ENCODE data around the gene DOCK3. TPM values are rescaled to one million over a fixed set of nuclear protein-coding genes. Genes with fewer than 3 reads are reported as not detected.

Gene DOCK3
- total and polyA plus RNA-seq, 2 donors (not counting 3 experiments of a cell fraction or from before 2014, with no cell fraction given) = 0.08 to 0.13 TPM

DNA sequence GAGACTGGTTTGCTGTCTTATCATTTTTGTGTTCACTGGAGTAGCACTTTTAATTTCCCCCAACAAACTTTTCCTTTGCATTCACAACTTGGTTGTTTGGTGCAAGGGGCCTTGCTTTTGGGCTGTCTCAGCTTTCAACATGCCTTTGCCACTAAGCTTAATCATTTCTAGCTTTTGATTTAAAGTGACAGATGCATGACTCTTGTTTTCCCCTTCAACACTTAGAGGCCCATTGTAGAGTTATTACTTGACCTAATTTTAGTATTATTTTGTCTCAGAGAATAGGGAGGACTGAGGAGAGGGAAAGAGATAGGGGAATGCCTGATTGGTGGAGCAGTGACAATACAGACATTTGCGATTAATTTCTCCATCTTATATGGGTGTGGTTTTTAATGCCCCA lies 370.3 kb downstream of the DOCK3 start:
- no peaks in the 10 kb centered on the region for H3K9me3 ChIP-seq (replicated peaks; ENCODE audit: control insufficient read depth, insufficient read depth, low read length)
- FAIRE-seq (no peak), DNase-seq (ENCODE audit: low read depth, low spot score) (no peak)
- BruUV-seq (replicated peaks) = no TSS peak
- no peak overlapping the region for H3K27ac ChIP-seq (ENCODE audit: insufficient read depth, low read depth, low read length)
- ChIA-PET POLR2A (no interaction called here), CTCF (interaction anchor here (0.9 kb wide), 1 partner anchor 9 kb away, joined by 3 read pairs; no protein-coding TSS in a partner anchor)
- H4K20me1 ChIP-seq (replicated peaks; ENCODE audit: control insufficient read depth, extremely low read depth, insufficient read depth, low read length) = no peaks in the 10 kb centered on the region
- no peaks in the 10 kb centered on the region for H3K79me2 ChIP-seq (ENCODE audit: control insufficient read depth, insufficient read depth, low read length)
- no peak for TF ChIP-seq MYC (IDR thresholded peaks at IDR 0.05; ENCODE audit: low read depth, low read length)
- TF ChIP-seq, protein P1, sequence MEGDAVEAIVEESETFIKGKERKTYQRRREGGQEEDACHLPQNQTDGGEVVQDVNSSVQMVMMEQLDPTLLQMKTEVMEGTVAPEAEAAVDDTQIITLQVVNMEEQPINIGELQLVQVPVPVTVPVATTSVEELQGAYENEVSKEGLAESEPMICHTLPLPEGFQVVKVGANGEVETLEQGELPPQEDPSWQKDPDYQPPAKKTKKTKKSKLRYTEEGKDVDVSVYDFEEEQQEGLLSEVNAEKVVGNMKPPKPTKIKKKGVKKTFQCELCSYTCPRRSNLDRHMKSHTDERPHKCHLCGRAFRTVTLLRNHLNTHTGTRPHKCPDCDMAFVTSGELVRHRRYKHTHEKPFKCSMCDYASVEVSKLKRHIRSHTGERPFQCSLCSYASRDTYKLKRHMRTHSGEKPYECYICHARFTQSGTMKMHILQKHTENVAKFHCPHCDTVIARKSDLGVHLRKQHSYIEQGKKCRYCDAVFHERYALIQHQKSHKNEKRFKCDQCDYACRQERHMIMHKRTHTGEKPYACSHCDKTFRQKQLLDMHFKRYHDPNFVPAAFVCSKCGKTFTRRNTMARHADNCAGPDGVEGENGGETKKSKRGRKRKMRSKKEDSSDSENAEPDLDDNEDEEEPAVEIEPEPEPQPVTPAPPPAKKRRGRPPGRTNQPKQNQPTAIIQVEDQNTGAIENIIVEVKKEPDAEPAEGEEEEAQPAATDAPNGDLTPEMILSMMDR (IDR thresholded peaks at IDR 0.05; ENCODE audit: extremely low read depth in 1 of 2, insufficient read depth in 1 of 2, low read depth in 1 of 2, low read length in 2 of 2) = no peak
- no peak for TF ChIP-seq POLR2AphosphoS5 (IDR thresholded peaks at IDR 0.05; ENCODE audit: insufficient read depth, low read depth, low read length)
- TF ChIP-seq JUN (IDR thresholded peaks at IDR 0.05; ENCODE audit: borderline replicate concordance, insufficient read depth, insufficient read length, low read depth) = no peak
- H3K4me1 ChIP-seq (ENCODE audit: control insufficient read depth, extremely low read depth, insufficient read depth, low read length) = no peaks in the 10 kb centered on the region
- H3K27me3 ChIP-seq (ENCODE audit: control insufficient read depth in 2 of 2, insufficient read depth in 2 of 2, low read length in 2 of 2) = no peaks in the 10 kb centered on the region
- H2AFZ ChIP-seq (ENCODE audit: low read depth, low read length) = no peak overlapping the region
- H3K9me1 ChIP-seq (replicated peaks; ENCODE audit: control insufficient read depth, extremely low read depth, insufficient read depth, low read length) = no peaks in the 10 kb centered on the region
- H3K9ac ChIP-seq (replicated peaks; ENCODE audit: extremely low read depth, insufficient read depth, low read length) = no peak overlapping the region
- intact Hi-C loops (cut with micrococcal nuclease) = no loop called here
- no peak overlapping the region for H3K4me2 ChIP-seq (ENCODE audit: insufficient read depth, low read length)
- no peak overlapping the region for H3K4me3 ChIP-seq (replicated peaks in 1 of 3; ENCODE audit: insufficient read depth in 1 of 3, low read depth in 1 of 3, low read length in 3 of 3)
- dilution Hi-C loops (cut with MboI; ENCODE audit: extremely low pct_ligation_motif_present, low sequenced_read_pairs) = no loop called here
- no peaks in the 10 kb centered on the region for H3K36me3 ChIP-seq (ENCODE audit: control insufficient read depth in 2 of 2, extremely low read depth in 1 of 2, insufficient read depth in 2 of 2, low read length in 2 of 2)

GRCh38 chr3:51052562-51052961 lies 377.8 kb downstream of the DOCK3 start:
- POLR2A ChIA-PET = no interaction called here

More at GRCh38 chr3:51052562-51052961, 377.8 kb downstream of the DOCK3 start:
- Histone ChIP-seq H3K4me1 (ENCODE audit: control insufficient read depth, extremely low read depth, insufficient read depth, low read length) (no peaks in the 10 kb centered on the region), H3K9ac (replicated peaks; ENCODE audit: extremely low read depth, insufficient read depth, low read length) (no peak overlapping the region), H3K4me2 (ENCODE audit: insufficient read depth, low read length) (no peak overlapping the region), H3K27ac (ENCODE audit: insufficient read depth, low read depth, low read length) (no peak overlapping the region), H4K20me1 (replicated peaks; ENCODE audit: control insufficient read depth, extremely low read depth, insufficient read depth, low read length) (no peaks in the 10 kb centered on the region), H3K9me1 (replicated peaks; ENCODE audit: control insufficient read depth, extremely low read depth, insufficient read depth, low read length) (no peaks in the 10 kb centered on the region), H3K9me3 (replicated peaks; ENCODE audit: control insufficient read depth, insufficient read depth, low read length) (no peaks in the 10 kb centered on the region), H3K36me3 (ENCODE audit: control insufficient read depth in 2 of 2, extremely low read depth in 1 of 2, insufficient read depth in 2 of 2, low read length in 2 of 2) (no peaks in the 10 kb centered on the region), H3K79me2 (ENCODE audit: control insufficient read depth, insufficient read depth, low read length) (no peaks in the 10 kb centered on the region), H2AFZ (ENCODE audit: low read depth, low read length) (no peak overlapping the region), H3K27me3 (ENCODE audit: control insufficient read depth in 2 of 2, insufficient read depth in 2 of 2, low read length in 2 of 2) (no peaks in the 10 kb centered on the region), H3K4me3 (replicated peaks in 1 of 3; ENCODE audit: insufficient read depth in 1 of 3, low read depth in 1 of 3, low read length in 3 of 3) (no peak overlapping the region)
- CTCF ChIA-PET = no interaction called here
- no peak for TF ChIP-seq MYC (IDR thresholded peaks at IDR 0.05; ENCODE audit: low read depth, low read length)
- TF ChIP-seq MAX (IDR thresholded peaks at IDR 0.05; ENCODE audit: insufficient read depth, insufficient read length) = no peak
- TF ChIP-seq GATA2 (IDR thresholded peaks at IDR 0.05; ENCODE audit: insufficient read depth, insufficient read length, low read depth, low read length) = no peak
- no peak for TF ChIP-seq FOS (IDR thresholded peaks at IDR 0.05; ENCODE audit: borderline replicate concordance, insufficient read depth, low read length)
- no peak for TF ChIP-seq JUN (IDR thresholded peaks at IDR 0.05; ENCODE audit: borderline replicate concordance, insufficient read depth, insufficient read length, low read depth)
- no peak for TF ChIP-seq EZH2 (IDR thresholded peaks at IDR 0.05; ENCODE audit: borderline replicate concordance, low read depth, low read length, severe bottlenecking)
- TF ChIP-seq POLR2A (IDR thresholded peaks at IDR 0.05; ENCODE audit: low read depth, low read length) = no peak
- TF ChIP-seq POLR2AphosphoS5 (IDR thresholded peaks at IDR 0.05; ENCODE audit: insufficient read depth, low read depth, low read length) = no peak
- TF ChIP-seq, protein P1 (IDR thresholded peaks at IDR 0.05; ENCODE audit: extremely low read depth in 1 of 2, insufficient read depth in 1 of 2, low read depth in 1 of 2, low read length in 2 of 2) = no peak
- intact Hi-C loops (cut with micrococcal nuclease) = no loop called here
- DNase-seq (ENCODE audit: low read depth, low spot score) (no peak), FAIRE-seq (no peak)
- dilution Hi-C loops (cut with MboI; ENCODE audit: extremely low pct_ligation_motif_present, low sequenced_read_pairs) = no loop called here
- BruUV-seq (replicated peaks) = no TSS peak

All from endothelial cell of umbilical vein (primary cell).